Osteoblast (primary cell): ENCODE measurements around the gene NEURL4. TPM values are rescaled to one million over a fixed set of nuclear protein-coding genes. Genes with fewer than 3 reads are reported as not detected.
"Not testable (repeated sequence)": the region's sequence is repeated elsewhere in the genome, so short reads cannot be mapped to it uniquely, and the experiment has no call there.

ENCODE experiments used
- DNase-seq: peaks from one replicate; pipeline ENCODE4 v3.0.0; 2011; ENCODE audit warnings: low spot score, mixed read lengths; ENCODE audit not compliant: insufficient read length; ENCODE audit errors: missing footprints
- H2AFZ ChIP-seq: 2 replicates; pipeline ENCODE4 v1.6.0; 2011; ENCODE audit warnings: mild to moderate bottlenecking, low read length
- H3K27ac ChIP-seq: 2 replicates; pipeline ENCODE4 v1.5.1; 2011; ENCODE audit warnings: mild to moderate bottlenecking, low read depth, low read length, moderate library complexity
- H3K27me3 ChIP-seq: 2 replicates; pipeline ENCODE4 v1.6.0; 2012; ENCODE audit warnings: mild to moderate bottlenecking, control low read depth, inconsistent platforms, low read length, moderate library complexity; ENCODE audit not compliant: insufficient read depth
- H3K36me3 ChIP-seq: 2 replicates; pipeline ENCODE4 v1.5.1; 2011; ENCODE audit warnings: mild to moderate bottlenecking, low read length, control low read depth, moderate library complexity; ENCODE audit not compliant: insufficient read depth
- H3K4me1 ChIP-seq: 2 replicates; pipeline ENCODE4 v1.5.1; 2011; ENCODE audit warnings: mild to moderate bottlenecking, low read length, control low read depth, moderate library complexity; ENCODE audit not compliant: insufficient read depth
- H3K4me2 ChIP-seq: 2 replicates; pipeline ENCODE4 v1.6.0; 2011; ENCODE audit warnings: mild to moderate bottlenecking, low read length; ENCODE audit not compliant: insufficient read depth
- H3K4me3 ChIP-seq: fragments of 200-600 bp; sonication (generic); 3 replicates; pipeline ENCODE4 v1.5.1; 2012; ENCODE audit warnings: mild to moderate bottlenecking, low read length, inconsistent platforms; ENCODE audit not compliant: insufficient read depth
- H3K79me2 ChIP-seq: 2 replicates; pipeline ENCODE4 v1.6.0; 2012; ENCODE audit warnings: mild to moderate bottlenecking, low read length, control low read depth, inconsistent platforms; ENCODE audit not compliant: insufficient read depth
- H3K9me3 ChIP-seq: 2 replicates; pipeline ENCODE4 v1.5.1; 2011; ENCODE audit warnings: low read depth, low read length, control low read depth
- H4K20me1 ChIP-seq: 2 replicates; pipeline ENCODE4 v1.6.0; 2012; ENCODE audit warnings: mild to moderate bottlenecking, low read length, control low read depth; ENCODE audit not compliant: insufficient read depth
- CTCF ChIP-seq: IDR thresholded peaks from 2 replicates; pipeline ENCODE4 v1.5.1; 2011; ENCODE audit warnings: mild to moderate bottlenecking, low read depth, low read length, moderate library complexity; ENCODE audit errors: extremely low read depth
- total RNA-seq: library from RNA; depleted of rRNA; stranded (reverse); fragments of >200 nt; gene quantifications from 2 replicates; pipeline ENCODE4 v1.2.3, GENCODE V29; 2012

NEURL4 gene
- total RNA-seq, 1 donor = 18.8 TPM

- Histone ChIP-seq H3K36me3 (no peaks in the 10 kb centered on the region), H4K20me1 (no peaks in the 10 kb centered on the region), H3K4me2 (no peak overlapping the region), H3K9me3 (no peaks in the 10 kb centered on the region), H3K79me2 (no peaks in the 10 kb centered on the region), H3K4me1 (no peaks in the 10 kb centered on the region), H3K4me3 (no peak overlapping the region), H3K27ac (no peak overlapping the region), H2AFZ (no peak overlapping the region), H3K27me3 (peaks cover 50% of the 10 kb centered on the region)
- peak; percentile 74 for DNase-seq
- no peak for TF ChIP-seq CTCF
Observed at GRCh38 chr17:7340179-7340578, 11.0 kb upstream of the NEURL4 start.

DNA sequence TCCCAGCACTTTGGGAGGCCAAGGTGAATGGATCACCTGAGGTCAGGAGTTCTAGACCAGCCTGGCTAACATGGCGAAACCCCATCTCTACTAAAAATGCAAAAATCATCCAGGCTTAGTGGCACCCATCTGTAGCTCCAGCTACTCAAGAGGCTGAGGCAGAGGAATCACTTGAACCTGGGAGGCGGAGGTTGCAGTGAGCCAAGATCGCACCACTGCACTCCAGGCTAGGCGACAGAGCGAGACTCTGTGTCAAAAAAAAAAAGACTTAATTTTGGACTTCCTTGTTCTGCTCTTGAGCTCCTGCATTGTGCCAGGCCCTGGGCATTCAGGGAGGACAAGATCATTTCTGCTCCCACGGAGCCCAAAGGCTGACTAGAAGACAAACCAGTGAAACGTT, 8.5 kb upstream of the NEURL4 start:
- H3K4me1 ChIP-seq, H3K27ac ChIP-seq, H3K4me3 ChIP-seq, H3K4me2 ChIP-seq, H3K36me3 ChIP-seq, DNase-seq, H3K79me2 ChIP-seq, H4K20me1 ChIP-seq, H2AFZ ChIP-seq, H3K9me3 ChIP-seq: not testable (repeated sequence)
- H3K27me3 ChIP-seq = peaks cover 43% of the 10 kb centered on the region

DNA sequence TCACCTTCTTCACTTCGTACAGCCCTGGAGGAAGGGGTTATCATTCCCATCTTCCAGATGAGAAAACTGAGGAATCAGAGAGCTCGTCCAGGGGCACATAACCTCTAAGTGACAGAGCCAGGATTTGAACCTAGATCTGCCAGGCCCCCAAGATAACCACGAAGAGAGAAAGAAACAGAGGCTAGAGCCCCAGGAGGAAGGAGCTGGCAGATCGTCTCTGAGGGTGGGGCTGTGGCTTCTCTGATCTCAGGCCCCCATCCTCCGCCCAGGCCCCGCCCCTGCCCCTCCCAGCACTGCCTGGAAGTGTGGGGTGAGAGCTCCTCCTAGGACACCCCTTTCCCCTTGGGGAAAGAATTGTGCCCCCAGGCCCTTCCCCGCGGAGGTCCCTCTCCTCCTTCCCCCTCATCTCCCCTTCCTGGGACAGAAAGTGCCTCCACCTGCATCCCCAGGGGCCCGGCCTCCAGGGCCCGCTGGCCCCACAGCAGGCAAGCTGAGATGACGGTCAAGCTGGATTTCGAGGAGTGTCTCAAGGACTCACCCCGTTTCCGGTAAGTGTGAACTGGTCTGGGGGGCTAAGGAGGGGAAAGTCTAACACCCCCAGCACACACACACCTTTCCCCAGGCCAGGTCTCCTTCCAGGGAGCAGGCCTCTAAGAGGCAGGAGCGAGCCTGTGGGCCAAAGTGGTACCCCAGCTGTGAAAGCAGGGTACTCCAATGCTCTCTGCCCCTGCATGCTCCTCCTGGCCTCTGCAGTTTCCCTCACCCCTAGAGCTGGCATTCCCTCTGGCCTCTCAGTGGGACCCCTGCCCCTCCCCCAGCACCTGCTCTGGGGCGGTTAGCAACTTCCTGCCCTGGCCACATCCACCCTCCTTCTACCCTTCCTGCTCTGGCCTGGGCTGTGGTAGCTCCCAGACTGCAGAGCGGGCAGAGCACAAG, 7.4 kb upstream of the NEURL4 start, which contains the start of gene ACAP1:
ACAP1 (plus strand) TSS at position 290 of the 936 bp plus-strand sequence; CDS start at position 496, 206 bp downstream.
- Histone ChIP-seq H3K79me2 (no peaks in the 10 kb centered on the region), H4K20me1 (no peaks in the 10 kb centered on the region), H3K27me3 (peaks cover 34% of the 10 kb centered on the region), H3K9me3 (no peaks in the 10 kb centered on the region), H3K27ac (no peak within 1 kb of the TSS), H2AFZ (no peak within 1 kb of the TSS), H3K4me1 (no peaks in the 10 kb centered on the region), H3K36me3 (no peaks in the 10 kb centered on the region), H3K4me3 (no peak within 1 kb of the TSS), H3K4me2 (no peak within 1 kb of the TSS)
- no peak for TF ChIP-seq CTCF
- peak; percentile 27 for DNase-seq

- not testable (repeated sequence) for H3K9me3 ChIP-seq, H3K27ac ChIP-seq, H3K79me2 ChIP-seq, H2AFZ ChIP-seq, DNase-seq, H3K4me1 ChIP-seq, H3K4me3 ChIP-seq, H4K20me1 ChIP-seq, H3K36me3 ChIP-seq, H3K4me2 ChIP-seq
- peaks cover 26% of the 10 kb centered on the region for H3K27me3 ChIP-seq
Observed at GRCh38 chr17:7335765-7336164, 6.6 kb upstream of the NEURL4 start.
